CD4-positive, alpha-beta T cell treated with Interleukin-6 for 4 hours (primary cell): Measurements from ENCODE around the gene RBP3.

Experiments used
- DNase-seq: peaks from one replicate; pipeline ENCODE4 v3.0.0-alpha.2; 2020; ENCODE audit warnings: mixed read lengths

RBP3 gene

DNA sequence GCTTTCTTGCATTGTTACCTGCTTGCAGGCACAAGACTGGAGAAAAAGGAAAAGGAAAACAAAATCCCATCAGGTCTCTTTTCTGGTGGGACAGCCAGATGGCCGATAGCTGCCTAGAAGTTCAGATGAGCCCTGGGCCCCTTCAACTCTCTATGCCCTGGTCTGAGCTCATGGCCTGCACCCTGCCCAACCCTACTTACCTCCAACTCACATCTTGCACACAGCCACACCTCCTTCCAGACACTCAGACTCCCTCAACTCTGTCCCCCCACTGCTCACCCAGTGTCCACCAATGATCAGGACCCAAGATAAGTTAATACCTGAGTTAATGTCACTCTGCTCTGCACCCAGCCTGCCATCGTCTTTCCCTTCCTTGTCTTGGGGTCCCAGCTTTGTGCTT is 10.9 kb downstream of the RBP3 start:
- DNase-seq, result no peak

- DNase-seq, result no peak
These were observed 11.7 kb downstream of the RBP3 start for GRCh38 chr10:47359626-47360418.

DNA sequence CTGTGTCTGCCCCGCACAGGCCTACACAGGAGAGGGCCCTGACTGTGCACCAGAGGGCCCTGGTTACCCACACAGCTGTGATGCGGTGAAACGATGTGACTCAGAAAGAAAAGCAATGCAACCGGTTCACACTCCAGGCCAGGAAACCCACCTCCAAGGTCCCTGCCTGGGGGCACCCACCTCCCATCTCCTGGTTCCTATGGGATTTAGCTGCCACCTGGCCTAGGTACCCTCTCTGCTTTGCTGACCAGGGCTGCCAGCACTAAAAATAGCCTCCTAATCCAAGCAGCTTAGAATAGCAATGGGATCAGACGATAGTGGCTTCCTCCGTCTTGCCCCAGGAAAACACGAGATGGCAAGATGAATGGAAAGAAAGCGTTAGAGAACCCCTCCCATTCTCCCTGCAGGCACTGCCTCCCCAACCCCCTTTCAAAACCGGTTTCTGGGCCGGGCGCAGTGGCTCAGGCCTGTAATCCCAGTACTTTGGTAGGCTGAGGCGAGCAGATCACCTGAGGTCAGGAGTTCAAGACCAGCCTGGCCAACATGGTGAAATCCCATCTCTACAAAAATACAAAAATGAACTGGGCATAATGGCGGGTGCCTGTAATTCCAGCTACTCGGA is 12.4 kb downstream of the RBP3 start:
- no peak for DNase-seq

GRCh38 chr10:47361293-47361692 is 13.1 kb downstream of the RBP3 start:
- DNase-seq, result no peak

DNA sequence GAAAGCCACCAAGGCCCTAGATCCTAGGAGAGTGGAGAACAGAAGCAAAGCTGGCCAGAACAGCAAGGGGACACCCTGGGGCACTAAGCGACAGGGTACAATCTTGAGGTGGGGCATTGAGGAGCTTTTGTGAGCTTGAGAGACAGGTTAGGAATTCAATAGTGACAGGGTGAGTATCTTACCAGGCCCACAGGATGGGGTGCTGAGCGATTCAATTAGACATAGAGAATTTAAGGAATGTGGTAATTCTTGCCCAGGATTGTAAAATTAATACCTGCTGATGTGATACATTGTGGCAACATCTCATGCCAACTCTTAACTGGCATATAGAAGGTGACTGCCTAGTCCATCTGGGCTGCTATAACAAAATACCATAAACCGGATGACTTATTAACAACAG is 14.0 kb downstream of the RBP3 start:
- DNase-seq, result no peak

DNA sequence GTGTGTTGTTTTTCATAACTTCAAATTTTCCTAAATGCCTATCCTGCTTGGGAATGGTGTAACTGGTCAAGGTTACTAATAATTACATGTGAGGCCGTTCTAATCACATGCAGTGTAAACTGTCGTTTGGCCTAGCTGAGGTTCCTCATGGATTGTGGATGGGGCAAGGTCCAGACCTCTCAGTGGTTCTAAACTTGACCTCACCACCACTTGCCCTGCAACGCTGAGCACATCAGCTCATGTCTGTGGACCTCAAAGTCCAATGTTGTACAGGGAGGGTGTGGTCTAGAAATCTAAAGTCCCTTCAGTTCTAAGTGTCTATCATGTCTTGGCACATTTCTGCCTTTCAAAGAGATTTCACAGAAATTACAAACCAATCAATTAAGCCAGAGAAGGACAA is 15.6 kb downstream of the RBP3 start:
- no peak for DNase-seq

- no peak for DNase-seq
These were observed 16.2 kb downstream of the RBP3 start for GRCh38 chr10:47364366-47364765.

DNA sequence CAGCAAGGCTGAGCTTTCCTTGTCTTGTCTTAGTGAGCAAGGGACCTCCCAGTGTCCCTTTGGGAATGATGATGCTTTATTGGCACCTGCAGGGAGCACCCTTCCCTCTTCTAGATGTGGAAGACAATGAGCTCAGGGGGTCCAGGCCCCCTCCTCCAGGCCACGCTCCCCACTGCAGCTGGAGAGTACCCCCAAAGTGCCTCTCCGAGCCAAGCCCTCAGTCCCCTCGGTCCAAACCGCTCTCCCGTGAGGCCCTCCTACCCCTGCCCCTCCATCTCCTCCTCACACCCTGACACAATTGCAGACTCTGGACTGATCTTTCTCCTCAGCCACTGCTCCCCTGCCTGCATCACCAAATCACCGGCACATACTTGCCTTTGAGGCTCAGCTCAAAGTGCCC is 16.7 kb downstream of the RBP3 start:
- DNase-seq, result no peak

DNA sequence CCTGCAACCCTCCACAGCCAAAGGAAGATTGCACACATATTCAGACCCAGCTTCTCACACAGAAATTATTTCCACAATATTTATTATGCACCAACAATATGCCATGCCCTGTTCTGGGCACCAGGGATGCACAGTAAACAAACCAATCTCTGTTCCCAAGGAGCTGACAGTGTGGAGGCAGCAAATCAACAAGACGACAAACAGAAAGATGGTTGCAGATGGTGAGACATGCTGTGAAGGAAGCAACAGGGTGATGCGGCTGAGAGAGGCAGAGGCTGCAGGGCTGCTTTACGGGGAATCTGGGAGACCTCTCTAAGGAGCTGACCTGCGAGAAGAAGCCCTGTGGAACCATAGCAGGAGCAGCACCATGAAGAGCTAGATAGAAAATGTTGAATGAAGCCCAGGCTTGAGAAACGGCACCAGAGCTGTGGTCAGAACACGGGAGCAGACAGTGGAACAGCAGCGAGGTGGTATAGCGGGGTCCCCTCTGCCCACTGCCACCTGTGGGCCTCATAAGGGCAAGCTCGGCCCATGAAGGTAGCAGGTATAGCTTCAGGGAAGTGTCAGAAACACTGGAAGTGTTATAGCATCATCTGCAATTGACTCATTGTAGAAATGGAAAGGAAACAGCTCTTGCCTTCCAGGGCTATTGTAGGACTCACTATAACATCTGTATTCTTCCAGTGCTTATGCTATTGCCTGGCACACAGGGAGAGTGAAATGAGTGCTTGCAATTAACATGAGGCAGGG is 17.4 kb downstream of the RBP3 start:
- no peak for DNase-seq

DNA sequence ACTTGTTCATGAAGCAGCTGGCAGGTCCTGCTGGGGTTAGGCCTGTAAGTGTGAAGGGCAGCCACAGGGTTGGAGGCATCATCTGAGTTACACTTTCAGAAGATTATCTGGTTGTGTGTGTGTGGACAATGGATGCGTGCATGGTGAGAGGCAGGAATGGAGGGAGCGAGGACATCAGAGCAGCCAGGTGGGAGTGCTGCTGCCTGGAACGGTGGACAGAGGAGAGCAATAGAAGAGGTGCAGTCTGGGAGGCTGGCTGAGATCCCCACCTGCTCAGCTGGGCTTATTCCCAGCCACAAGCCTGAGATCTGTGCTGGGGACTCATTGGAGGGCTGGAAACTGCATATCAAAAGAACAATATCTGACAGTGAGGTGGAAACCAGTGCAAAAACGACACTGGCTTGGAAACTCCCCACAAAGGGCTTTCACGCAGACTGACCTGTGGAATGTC is 18.0 kb downstream of the RBP3 start:
- no peak for DNase-seq

- no peak for DNase-seq
These were observed 18.7 kb downstream of the RBP3 start for GRCh38 chr10:47366731-47367460.

GRCh38 chr10:47367646-47368045 is 19.5 kb downstream of the RBP3 start:
- no peak for DNase-seq

DNA sequence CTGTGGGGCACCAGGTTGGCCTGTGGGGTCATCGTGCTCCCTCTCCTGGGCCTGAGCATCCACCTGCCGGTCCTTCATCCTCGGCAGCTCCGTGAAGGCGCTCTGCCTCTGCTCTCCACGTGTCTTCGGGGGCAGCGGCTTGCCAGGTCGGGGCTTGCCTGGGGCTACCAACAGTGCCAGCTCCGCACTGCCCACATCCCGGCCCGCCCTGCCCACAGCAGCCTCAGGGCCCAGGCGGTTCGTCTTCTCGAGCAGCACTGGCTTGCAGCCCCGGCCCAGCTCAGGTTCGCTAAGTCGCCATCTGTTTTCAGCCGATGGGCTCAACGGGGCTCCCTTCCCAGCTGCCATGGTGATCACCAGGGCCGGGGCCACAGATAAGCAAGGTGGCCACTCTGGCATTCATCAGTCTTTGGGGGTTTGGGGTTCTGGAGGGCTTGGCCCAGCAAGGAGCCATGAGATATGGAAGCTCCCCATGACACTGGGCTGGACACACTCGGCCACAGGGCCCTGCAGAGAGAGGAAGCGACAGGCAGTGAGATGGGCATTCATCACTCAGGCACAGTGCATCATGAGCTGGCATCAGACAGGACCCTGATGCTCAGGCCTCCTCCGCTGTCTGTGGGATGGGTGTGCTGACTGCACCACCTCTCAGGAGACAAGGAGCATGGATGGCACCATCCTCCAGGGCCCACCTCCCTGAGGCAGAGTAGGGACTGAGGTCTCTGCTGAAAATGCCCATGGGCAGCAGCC is 20.4 kb downstream of the RBP3 start:
- no peak for DNase-seq

GRCh38 chr10:47369251-47369894 is 21.2 kb downstream of the RBP3 start:
- DNase-seq, result no peak

DNA sequence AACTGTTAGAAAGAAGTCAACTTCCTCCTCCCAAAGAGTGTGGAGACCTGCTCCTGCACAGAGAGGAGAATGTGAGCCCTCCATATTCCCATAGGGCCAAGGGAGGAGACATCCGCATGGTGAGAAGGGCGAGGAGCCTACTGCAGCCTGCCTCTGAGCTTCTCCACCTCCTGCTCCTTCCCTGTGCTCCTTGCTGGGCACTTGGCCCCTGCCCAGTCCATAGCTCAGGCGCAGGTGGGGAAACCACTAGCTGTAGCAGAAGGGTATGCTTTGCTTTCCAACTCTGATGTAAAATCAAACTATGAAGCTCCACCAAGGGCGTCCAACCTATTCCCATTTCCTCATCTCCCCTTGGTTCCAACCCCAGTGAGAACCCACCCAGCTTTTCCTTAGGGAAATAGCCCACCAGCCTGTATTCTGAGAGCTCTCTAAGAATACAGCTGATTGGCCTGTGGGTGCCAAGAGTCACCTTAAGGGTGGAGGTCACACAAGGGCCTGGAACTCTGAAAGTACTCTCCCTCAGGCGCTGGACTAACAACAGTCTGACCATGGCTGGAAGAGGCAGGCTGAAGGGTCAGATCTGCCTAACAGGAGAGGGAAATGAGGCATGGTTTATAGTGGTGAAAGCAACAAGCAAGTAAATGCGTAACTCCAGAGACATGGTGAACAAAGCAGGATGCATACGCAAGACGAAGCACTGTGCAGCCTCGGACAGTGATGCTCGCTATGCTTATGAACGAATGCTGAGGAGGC is 22.0 kb downstream of the RBP3 start:
- DNase-seq, result no peak

DNA sequence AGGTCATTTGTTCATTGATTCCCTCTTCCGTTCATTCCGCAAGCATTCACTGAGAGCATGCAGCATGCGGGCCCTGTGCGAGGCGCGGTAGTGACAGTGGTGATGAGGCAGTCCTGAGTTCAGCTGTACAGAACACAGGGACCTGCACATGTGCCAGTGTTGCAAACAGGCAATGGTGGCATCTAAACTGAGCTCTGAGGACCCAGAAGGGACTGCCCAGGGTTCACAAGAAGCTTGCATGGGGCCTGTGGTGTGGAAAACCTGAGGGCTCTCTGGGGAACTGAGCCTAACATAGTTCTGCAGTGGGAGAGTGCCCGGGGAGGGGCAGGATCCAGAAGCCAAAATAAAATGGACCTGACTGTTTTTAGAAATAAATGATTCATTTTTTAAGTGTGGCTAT is 22.7 kb downstream of the RBP3 start:
- no peak for DNase-seq

DNA sequence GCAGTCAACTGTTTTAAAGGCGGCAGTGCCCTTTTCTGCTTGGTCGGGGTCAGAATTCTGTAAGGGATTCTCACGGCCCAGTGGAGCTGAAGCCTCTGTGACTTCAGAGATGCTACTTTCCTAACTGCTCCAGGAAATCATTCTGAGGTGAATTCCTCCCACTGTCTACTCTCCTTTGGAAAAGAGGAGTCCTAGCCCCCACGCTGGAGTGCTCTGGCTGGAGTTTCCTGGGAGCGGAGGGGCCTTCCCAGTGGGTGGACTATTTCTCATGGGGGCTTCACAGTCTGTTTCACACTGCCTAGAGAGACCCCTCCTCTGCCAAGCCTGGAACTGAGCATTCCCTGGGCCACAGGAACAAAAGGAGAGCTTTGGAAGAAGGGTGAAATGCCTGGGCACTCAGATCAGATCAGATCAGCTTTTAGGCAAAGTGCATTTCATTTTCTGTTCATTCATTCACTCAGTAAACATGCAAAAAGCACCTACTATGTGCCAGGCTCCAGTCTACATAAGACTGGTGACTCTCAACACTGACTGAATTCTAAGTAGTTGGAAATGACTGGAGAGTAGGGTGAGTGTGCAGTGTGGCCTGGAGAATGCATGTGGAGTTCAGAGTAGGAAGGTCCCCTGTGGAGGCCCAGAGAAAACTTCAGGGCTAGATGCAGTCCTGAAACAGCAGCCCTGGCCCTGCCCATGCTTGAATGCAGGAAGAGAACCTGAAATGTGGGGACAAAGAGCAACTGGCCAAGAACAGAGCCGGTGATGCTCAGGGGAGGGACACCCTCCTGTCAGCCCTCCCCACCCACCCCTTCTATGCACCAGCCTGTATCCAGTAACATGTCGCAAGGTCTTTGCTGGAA is 23.7 kb downstream of the RBP3 start:
- no peak for DNase-seq

- DNase-seq, result no peak
These were observed 24.6 kb downstream of the RBP3 start for GRCh38 chr10:47372726-47373125.

- DNase-seq, result no peak
These were observed 26.7 kb downstream of the RBP3 start for GRCh38 chr10:47374611-47375536.
